HG02678 (cell line): ENCODE data around the gene MED1.
"Not testable (repeated sequence)": the region's sequence is repeated elsewhere in the genome, so short reads cannot be mapped to it uniquely, and the experiment has no call there.

Experiments used
- ATAC-seq: cut with Tn5 transposase; IDR thresholded peaks from one replicate; pipeline ENCODE4 v1.9.1; 2021; ENCODE audit warnings: mild to moderate bottlenecking, moderate library complexity; ENCODE audit not compliant: unreplicated experiment

MED1 gene

GRCh38 chr17:39443326-39443725 lies 7.7 kb downstream of the MED1 start:
- ATAC-seq, result no peak

DNA sequence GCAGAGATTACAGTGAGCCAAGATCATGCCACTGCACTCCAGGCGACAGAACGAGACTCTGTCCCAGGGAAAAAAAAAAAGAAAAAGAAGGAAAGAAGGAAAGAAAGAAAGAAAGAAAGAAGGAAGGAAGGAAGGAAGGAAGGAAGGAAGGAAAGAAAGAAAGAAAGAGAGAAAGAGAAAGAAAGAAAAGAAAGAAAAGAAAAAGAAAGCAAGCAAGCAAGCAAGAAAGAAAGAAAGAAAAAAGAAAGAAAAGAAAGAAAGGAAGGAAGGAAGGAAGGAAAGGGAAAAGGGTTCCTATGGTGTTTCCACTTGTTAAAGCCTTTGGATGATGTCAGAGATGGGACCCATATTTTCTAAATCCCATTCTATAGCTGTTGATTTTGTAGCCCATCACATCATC lies 11.2 kb downstream of the MED1 start:
- not testable (repeated sequence) for ATAC-seq

DNA sequence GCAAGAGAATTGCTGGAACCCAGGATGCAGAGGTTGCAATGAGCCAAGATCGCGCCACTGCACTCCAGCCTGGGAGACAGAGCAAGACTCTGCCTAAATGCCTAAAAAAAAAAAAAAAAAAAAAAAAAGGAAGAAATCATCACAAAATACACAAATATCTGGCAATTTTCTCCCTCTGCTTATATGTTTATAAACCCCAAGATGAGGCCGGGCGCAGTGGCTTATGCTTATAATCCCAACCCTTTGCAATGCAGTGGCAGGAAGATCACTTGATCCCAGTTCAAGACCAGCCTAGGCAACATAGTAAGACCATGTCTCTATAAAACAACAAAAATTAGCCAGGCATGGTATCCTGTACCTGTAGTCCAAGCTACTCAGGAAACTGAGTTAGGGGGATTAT lies 21.5 kb downstream of the MED1 start:
- no peak for ATAC-seq

GRCh38 chr17:39416141-39416540 lies 34.9 kb downstream of the MED1 start:
- no peak for ATAC-seq

GRCh38 chr17:39410279-39410678 lies 40.8 kb downstream of the MED1 start:
- ATAC-seq, result no peak

GRCh38 chr17:39408360-39408759 lies 42.7 kb downstream of the MED1 start:
- no peak for ATAC-seq

- no peak for ATAC-seq
Observed at GRCh38 chr17:39406951-39407350, 44.1 kb downstream of the MED1 start.

DNA sequence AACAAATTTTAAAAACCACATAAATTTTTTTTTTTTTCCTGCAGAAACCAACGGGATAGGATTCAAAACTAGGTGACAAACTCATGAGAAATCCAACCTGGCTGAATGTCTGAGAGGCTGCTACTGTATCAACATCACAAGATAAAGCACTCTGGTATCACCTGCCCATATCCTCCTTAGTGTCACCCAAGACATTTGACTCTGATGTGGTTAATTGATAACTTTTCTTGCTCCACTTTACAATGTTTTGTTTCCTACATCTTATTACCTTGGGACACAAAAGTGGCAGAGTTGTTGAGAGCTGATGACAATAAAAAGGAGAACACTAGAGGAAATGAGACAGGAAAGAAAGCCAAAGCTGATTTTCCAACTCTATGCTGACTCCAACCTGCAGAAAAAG lies 45.6 kb downstream of the MED1 start:
- ATAC-seq, result no peak

DNA sequence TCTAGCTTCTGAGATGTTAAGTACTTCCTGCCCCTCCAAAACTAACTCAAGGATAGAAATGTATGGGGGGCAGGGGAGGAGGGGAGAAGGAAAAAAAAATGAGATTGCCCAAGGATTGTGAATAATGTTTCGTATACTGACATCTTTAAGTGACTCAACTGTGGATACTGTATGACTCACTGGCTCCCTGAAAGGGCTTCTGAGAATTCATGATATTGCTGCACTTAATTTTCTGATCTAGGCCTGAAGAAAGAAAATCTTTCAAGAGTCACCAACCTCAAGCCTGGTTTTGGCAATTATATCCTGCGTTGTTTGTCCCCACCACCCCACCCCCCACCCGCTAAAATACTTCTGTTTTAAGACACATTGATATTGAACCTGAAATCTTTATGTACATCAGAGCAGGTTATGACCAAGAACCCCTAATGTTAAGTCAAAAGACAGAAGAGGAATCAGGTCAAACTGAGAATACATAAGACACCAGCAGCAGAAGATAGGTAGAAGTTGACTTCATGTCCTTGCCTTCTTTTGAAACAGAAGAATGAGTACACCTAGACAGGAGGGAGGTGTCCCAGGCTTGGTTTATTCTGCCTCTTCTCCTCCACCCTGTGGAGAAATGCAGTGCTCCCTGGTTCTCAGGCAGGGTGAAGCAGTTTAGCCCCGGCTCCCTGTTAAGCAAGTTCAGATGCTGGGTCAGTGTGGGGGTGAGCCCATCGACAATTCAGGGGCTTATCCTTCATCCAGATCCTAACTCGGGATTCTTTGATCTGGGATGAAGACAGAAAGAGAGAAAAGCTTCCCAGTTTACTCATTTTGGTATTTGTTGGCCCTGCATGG lies 46.3 kb downstream of the MED1 start:
- no peak for ATAC-seq

DNA sequence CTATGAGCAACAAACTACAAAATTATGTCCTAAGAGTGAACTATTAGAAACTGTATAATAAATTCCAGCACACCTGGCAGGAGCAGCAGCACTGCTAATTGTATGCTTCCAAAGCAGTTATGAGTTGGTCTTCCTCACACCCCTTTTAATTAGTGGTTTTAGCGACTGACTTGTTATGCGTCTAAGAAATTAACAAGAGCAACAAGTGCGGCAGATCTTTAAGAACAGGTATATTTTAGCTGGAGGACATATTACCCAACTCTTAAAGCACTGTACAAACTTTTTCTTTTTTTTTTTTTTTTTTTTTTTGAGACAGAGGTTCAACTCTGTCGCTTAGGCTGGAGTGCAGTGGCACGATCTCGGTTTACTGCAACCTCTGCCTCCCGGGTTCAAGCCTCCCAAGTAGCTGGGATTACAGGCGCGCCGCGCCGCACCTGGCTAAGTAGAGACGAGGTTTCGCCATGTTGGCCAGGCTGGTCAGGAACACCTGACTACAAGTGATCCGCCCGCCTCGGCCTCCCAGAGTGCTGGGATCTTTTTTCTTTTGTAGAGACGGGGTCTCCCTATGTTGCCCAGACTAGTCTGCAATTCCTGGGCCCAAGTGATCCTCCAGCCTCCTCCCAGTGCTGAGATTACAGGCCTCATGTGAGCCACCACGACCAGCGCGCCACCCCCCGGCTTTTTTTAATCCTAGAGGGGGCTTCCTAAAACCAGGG lies 48.0 kb downstream of the MED1 start:
- no peak for ATAC-seq

DNA sequence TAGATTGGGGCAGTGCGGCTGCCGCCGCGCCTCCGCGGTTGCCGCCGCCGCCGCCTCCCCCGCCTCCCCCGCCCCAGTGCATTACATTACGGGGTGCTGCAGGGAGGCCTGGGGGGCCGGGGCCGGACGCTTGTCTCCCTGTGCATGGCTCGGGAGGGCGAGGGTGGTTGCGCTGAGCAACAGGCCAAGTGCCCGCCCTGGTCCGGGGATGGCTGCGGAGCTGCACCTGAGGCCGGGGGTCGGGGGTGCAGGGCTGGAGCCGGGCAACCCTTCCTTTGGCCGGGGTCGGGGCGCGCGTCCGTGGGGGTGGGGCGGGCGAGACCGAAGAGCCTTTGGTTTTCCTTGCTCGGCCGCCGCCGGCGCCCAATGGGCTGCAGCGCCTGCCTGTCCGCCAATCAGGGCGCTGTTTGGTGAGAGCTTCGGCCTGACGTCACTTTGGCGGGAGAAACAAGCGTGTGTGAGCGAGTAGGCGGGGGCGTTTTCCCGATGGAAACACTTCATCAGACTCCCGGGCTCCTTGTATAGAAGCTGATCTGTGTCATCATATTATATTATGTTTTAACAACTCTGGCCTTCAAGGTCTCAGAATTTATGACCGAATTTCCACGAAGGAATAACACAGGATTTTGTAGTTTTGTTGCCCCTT lies 48.7 kb downstream of the MED1 start:
- ATAC-seq, result peak; percentile 68

GRCh38 chr17:39401412-39402243 lies 49.4 kb downstream of the MED1 start, which contains the start of gene FBXL20:
Gene FBXL20, minus strand, starts transcription at chr17:39401626. Its CDS starts 224 bp downstream, at chr17:39401402.
- peak; percentile 69 for ATAC-seq

- ATAC-seq, result no peak
Observed at GRCh38 chr17:39400547-39401411, 50.3 kb downstream of the MED1 start.

GRCh38 chr17:39399791-39400190 lies 51.3 kb downstream of the MED1 start:
- no peak for ATAC-seq

- ATAC-seq, result no peak
Observed at GRCh38 chr17:39393736-39394135, 57.3 kb downstream of the MED1 start.

DNA sequence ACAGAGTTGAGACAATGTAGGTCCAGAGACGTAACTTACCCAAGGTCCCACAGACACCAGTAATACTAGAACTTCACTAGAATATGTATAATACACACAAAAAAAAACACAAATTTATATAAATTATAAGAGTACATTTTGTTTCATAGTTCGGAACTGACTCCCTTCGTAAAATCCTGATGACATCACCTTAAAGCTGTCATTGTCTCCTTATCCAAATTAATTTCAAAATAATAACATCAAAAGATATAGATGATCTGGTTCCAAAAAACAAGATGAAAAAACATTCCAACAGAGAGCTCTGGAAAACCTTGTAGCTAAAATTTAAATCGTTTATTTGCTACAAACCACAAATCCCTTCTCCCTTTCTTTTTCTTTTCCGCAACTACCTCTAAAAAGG lies 59.6 kb downstream of the MED1 start:
- no peak for ATAC-seq

DNA sequence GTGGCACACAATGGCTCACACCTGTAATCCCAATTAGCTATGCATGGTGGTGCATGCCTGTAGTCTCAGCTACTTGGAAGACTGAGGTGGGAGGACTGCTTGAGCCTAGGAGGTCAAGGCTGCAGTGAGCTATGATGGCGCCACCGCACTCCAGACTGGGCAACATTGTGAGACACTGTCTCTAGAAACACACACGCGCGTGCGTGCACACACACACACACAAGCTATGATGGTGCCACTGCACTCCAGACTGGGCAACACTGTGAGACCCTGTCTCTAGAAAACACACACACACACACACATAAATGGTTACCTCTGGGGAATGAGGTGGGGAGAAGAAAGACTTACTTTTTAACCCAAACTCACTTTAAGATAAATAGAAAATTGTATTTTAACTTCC lies 66.0 kb downstream of the MED1 start:
- no peak for ATAC-seq

DNA sequence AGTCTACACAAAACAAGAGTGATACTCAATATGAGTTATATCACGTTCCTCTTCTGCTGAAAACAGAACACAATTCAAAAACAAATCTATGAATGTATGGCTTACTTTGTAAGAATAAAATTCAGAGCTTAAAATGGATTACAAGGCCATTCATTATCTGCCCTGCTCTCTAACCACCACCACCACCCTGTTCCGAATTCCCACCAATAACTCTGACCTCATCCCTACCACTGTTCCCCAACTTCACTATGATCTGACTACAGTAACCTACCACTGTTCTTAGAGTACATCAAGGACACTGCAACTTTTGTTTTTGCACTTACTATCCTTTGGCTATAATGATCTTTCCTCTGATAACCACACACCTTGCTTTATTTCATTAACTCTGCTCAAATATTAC lies 70.9 kb downstream of the MED1 start:
- ATAC-seq, result no peak

DNA sequence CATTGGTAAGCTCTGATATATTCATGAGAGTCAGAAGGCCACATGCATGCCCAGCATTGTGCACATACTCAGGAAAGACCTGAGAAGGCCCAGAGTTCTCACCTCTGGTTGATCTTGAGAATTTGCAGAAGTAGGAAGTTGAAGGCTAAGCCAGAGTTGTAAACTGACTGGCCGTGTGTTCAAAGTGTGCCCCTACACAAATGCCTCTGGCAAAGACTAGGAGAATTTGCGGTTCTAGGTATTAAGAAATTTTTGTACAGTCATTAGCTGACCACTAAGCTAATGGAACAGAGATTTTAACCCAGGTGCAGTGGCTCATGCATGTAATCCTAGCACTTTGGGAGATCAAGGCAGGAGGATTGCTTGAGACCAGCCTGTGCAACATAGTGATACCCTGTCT lies 74.6 kb downstream of the MED1 start:
- no peak for ATAC-seq

DNA sequence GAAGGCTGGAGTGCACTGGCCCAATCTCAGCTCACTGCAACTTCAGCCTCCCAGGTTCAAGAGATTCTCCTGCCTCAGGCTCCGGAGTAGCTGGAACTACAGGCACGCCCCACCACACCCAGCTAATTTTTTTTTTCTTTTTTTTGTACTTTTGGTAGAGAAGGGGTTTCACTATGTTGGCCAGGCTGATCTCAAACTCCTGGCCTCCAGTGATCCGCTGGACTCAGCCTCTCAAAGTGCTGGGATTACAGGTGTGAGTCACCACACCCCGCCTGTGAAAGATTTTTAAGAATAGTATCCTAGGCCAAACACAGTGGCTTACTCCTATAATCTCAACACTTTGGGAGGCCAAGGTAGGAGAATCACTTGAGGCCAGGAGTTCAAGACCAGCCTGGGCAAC lies 83.3 kb downstream of the MED1 start:
- not testable (repeated sequence) for ATAC-seq
